Cardiac muscle cell (in vitro differentiated cells and primary cell): Measurements from ENCODE around the gene APOC4. TPM values are rescaled to one million over a fixed set of nuclear protein-coding genes. Genes with fewer than 3 reads are reported as not detected.

Source experiments
- DNase-seq, 2 donors: peaks; one replicate each; pipeline versions ENCODE4 v3.0.0 to v3.0.0-alpha.2; 2010 to 2017; ENCODE audit warnings: low read depth in 1 of 2, low spot score in 1 of 2
- H3K27ac ChIP-seq: fragments of 200-600 bp; sonication (generic); 2 replicates; pipeline ENCODE4 v1.5.1; 2016
- H3K27me3 ChIP-seq: fragments of 200-600 bp; sonication (generic); 2 replicates; pipeline ENCODE4 v1.6.0; 2016; ENCODE audit warnings: control low read depth
- H3K36me3 ChIP-seq: fragments of 200-600 bp; sonication (generic); 2 replicates; pipeline ENCODE4 v1.5.1; 2016; ENCODE audit warnings: control low read depth
- H3K4me1 ChIP-seq: fragments of 200-600 bp; sonication (generic); 2 replicates; pipeline ENCODE4 v1.8.1; 2017; ENCODE audit warnings: low read depth, mild to moderate bottlenecking, mixed run types
- H3K4me3 ChIP-seq: fragments of 200-600 bp; sonication (generic); 2 replicates; pipeline ENCODE4 v1.5.1; 2016; ENCODE audit warnings: mild to moderate bottlenecking
- H3K9me3 ChIP-seq: fragments of 200-600 bp; sonication (generic); 2 replicates; pipeline ENCODE4 v1.5.1; 2017; ENCODE audit warnings: low read depth, mild to moderate bottlenecking, control low read depth
- CTCF ChIP-seq: IDR thresholded peaks from 2 replicates; pipeline ENCODE4 v1.5.1; 2012; ENCODE audit warnings: low read depth, mild to moderate bottlenecking, low read length
- polyA plus RNA-seq: library from polyadenylated mRNA; unstranded; fragments of >200 nt; fragmentation: Nextera tagmentation; extraction: Ambion mirVana; gene quantifications from 2 replicates; pipeline ENCODE4 v1.2.1, GENCODE V29; 2016
- total RNA-seq: library from RNA; depleted of rRNA; stranded (reverse); fragments of >200 nt; gene quantifications from 2 replicates; pipeline ENCODE4 v1.2.3, GENCODE V29; 2016

Gene APOC4
- total and polyA plus RNA-seq, 2 experiments from 2014 or later = not detected

DNA sequence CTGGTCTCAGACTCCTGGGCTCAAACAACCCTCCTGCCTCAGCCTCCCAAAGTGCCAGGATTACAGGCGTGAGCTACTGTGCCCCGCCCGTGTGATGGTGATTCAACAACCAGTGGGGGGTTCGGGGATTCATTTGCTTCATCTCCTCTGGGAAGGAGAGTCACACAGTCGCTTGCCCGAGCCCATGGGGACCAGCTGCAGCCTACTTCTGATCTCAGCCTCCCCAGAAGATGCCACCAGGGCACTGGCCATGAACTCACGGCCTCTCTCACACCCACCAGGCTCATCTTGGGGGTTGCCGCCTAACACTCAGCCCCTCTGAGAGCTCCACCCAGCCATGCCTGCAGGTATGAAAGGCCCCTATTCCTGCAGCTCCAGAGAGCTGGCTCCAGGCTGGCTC lies 44.2 kb upstream of the APOC4 start:
- Histone ChIP-seq H3K27ac (no peak overlapping the region), H3K9me3 (no peaks in the 10 kb centered on the region), H3K4me1 (no peaks in the 10 kb centered on the region), H3K36me3 (peaks cover 46% of the 10 kb centered on the region), H3K4me3 (no peak overlapping the region), H3K27me3 (no peaks in the 10 kb centered on the region)
- TF ChIP-seq CTCF = no peak
- DNase-seq = no peak

DNA sequence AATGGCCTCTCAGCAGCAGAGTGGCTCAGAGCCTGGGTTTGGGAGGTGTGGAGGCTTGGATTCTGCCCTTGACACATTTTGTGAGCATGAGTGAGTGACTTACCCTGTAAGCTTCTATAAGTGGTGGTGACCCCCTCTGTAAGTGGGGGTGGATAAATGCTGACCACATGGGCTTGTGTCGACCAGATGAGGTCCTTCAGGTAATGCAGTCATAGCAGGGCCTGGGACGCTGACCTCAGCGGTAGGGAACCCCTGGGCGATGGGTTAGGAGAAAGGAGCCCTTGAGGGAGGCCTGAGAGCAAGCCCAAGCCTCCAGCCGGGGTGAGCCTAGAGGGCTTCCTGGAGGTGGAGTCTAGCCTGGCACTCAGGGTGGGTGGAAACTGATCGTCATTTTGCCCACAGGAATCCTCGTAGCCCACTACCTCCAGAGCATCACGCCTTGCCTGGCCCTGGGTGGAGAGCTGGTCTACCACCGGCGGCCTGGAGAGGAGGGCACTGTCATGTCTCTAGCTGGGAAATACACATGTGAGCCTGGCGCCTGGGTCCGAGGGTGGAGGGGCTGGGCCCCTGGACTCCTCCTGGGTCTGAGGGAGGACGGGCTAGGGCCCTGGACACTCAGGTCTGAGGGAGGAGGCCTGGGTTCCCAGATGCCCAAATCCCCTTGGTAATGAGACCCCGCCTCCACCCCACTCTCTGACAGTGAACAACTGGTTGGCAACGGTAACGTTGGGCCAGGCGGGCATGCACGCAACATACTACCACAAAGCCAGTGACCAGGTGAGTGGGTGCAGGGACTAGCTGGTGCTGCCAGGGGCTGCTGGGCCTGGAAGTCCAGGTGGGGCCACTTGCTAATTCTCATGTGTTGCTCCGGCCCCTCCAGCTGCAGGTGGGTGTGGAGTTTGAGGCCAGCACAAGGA lies 41.5 kb upstream of the APOC4 start:
- DNase-seq = no peak
- H3K36me3 ChIP-seq = peaks cover 26% of the 10 kb centered on the region
- H3K27me3 ChIP-seq = no peaks in the 10 kb centered on the region
- no peak overlapping the region for H3K4me3 ChIP-seq
- no peak overlapping the region for H3K27ac ChIP-seq
- no peaks in the 10 kb centered on the region for H3K9me3 ChIP-seq
- no peaks in the 10 kb centered on the region for H3K4me1 ChIP-seq
- no peak for TF ChIP-seq CTCF

- TF ChIP-seq CTCF = no peak
- no peak overlapping the region for H3K27ac ChIP-seq
- H3K9me3 ChIP-seq = no peaks in the 10 kb centered on the region
- no peak for DNase-seq
- H3K4me1 ChIP-seq = no peaks in the 10 kb centered on the region
- H3K4me3 ChIP-seq = no peak overlapping the region
- peaks cover 10% of the 10 kb centered on the region for H3K36me3 ChIP-seq
- no peaks in the 10 kb centered on the region for H3K27me3 ChIP-seq
These were observed 38.8 kb upstream of the APOC4 start for GRCh38 chr19:44903216-44903601.

DNA sequence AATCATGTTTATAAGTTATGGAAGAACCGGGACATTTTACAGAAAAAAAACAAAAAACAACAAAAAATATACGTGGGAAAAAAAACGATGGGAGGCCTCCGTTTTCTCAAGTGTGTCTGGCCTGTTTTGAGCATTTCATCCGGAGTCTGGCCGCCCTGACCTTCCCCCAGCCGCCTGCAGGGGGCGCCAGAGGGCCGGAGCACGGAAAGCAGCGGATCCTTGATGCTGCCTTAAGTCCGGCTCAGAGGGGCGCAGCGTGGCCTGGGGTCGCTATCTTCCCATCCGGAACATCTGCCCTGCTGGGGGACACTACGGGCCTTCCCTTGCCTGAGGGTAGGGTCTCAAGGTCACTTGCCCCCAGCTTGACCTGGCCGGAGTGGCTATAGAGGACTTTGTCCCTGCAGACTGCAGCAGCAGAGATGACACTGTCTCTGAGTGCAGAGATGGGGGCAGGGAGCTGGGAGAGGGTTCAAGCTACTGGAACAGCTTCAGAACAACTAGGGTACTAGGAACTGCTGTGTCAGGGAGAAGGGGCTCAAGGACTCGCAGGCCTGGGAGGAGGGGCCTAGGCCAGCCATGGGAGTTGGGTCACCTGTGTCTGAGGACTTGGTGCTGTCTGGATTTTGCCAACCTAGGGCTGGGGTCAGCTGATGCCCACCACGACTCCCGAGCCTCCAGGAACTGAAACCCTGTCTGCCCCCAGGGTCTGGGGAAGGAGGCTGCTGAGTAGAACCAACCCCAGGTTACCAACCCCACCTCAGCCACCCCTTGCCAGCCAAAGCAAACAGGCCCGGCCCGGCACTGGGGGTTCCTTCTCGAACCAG lies 38.2 kb upstream of the APOC4 start:
- Histone ChIP-seq H3K27ac (peak overlapping the region; percentile 79), H3K27me3 (no peaks in the 10 kb centered on the region), H3K36me3 (peaks cover 10% of the 10 kb centered on the region), H3K4me3 (no peak overlapping the region), H3K9me3 (no peaks in the 10 kb centered on the region), H3K4me1 (no peaks in the 10 kb centered on the region)
- DNase-seq = peak; percentile 69 to 78
- TF ChIP-seq CTCF = peak; percentile 96

GRCh38 chr19:44904426-44904994 lies 37.5 kb upstream of the APOC4 start:
- Histone ChIP-seq H3K36me3 (peaks cover 10% of the 10 kb centered on the region), H3K27me3 (no peaks in the 10 kb centered on the region), H3K4me1 (no peaks in the 10 kb centered on the region), H3K27ac (peak overlapping the region; percentile 79), H3K4me3 (no peak overlapping the region), H3K9me3 (no peaks in the 10 kb centered on the region)
- no peak for DNase-seq
- peak; percentile 33 for TF ChIP-seq CTCF
